ENCODE results near the gene UBE2E1.

UBE2E1 gene

GRCh38 chr3:23938688-23939087 is 132.9 kb downstream of the UBE2E1 start:
- TF ChIP-seq CTCF (conservative IDR thresholded peaks at IDR 0.05; ENCODE audit: low read length) = no peak
- no peak for TF ChIP-seq EZH2phosphoT487 (IDR thresholded peaks at IDR 0.05; ENCODE audit: borderline replicate concordance)
- Histone ChIP-seq H2AFZ (ENCODE audit: low read length) (no peak overlapping the region), H3K4me2 (ENCODE audit: low read depth, low read length, poor library complexity, severe bottlenecking) (no peak overlapping the region), H3K9me3 (ENCODE audit: insufficient read depth, low read depth, low read length) (no peaks in the 10 kb centered on the region), H3K4me1 (ENCODE audit: insufficient read depth, low read length, poor library complexity, severe bottlenecking) (no peaks in the 10 kb centered on the region), H3K9me2 (replicated peaks; ENCODE audit: low read depth, low read length) (no peaks in the 10 kb centered on the region), H3K9ac (ENCODE audit: low read depth, low read length, poor library complexity, severe bottlenecking) (no peak overlapping the region), H3K4me3 (ENCODE audit: low read length, poor library complexity, severe bottlenecking) (no peak overlapping the region), H3F3A (ENCODE audit: low read depth) (no peaks in the 10 kb centered on the region), H4K20me1 (ENCODE audit: insufficient read depth, low read length, poor library complexity, severe bottlenecking) (no peaks in the 10 kb centered on the region), H3K36me3 (ENCODE audit: insufficient read depth, low read length) (no peaks in the 10 kb centered on the region), H3K27me3 (ENCODE audit: insufficient read depth, low read length, poor library complexity, severe bottlenecking) (no peaks in the 10 kb centered on the region), H3K79me2 (ENCODE audit: insufficient read depth, low read length) (no peaks in the 10 kb centered on the region)

GRCh38 chr3:23940775-23941174 is 135.0 kb downstream of the UBE2E1 start:
- Histone ChIP-seq H3K9ac (ENCODE audit: low read depth, low read length, poor library complexity, severe bottlenecking) (no peak overlapping the region), H3K4me2 (ENCODE audit: low read depth, low read length, poor library complexity, severe bottlenecking) (no peak overlapping the region), H3K27me3 (ENCODE audit: insufficient read depth, low read length, poor library complexity, severe bottlenecking) (no peaks in the 10 kb centered on the region), H2AFZ (ENCODE audit: low read length) (no peak overlapping the region), H3K79me2 (ENCODE audit: insufficient read depth, low read length) (no peaks in the 10 kb centered on the region), H3K9me3 (ENCODE audit: insufficient read depth, low read depth, low read length) (no peaks in the 10 kb centered on the region), H3F3A (ENCODE audit: low read depth) (no peaks in the 10 kb centered on the region), H3K4me3 (ENCODE audit: low read length, poor library complexity, severe bottlenecking) (no peak overlapping the region), H3K36me3 (ENCODE audit: insufficient read depth, low read length) (no peaks in the 10 kb centered on the region), H3K4me1 (ENCODE audit: insufficient read depth, low read length, poor library complexity, severe bottlenecking) (peaks cover 9% of the 10 kb centered on the region), H3K9me2 (replicated peaks; ENCODE audit: low read depth, low read length) (no peaks in the 10 kb centered on the region), H4K20me1 (ENCODE audit: insufficient read depth, low read length, poor library complexity, severe bottlenecking) (no peaks in the 10 kb centered on the region)
- no peak for TF ChIP-seq EZH2phosphoT487 (IDR thresholded peaks at IDR 0.05; ENCODE audit: borderline replicate concordance)
- no peak for TF ChIP-seq CTCF (conservative IDR thresholded peaks at IDR 0.05; ENCODE audit: low read length)
